Measurements from ENCODE around the gene FAM180B. TPM values are rescaled to one million over a fixed set of nuclear protein-coding genes. Genes with fewer than 3 reads are reported as not detected.

FAM180B gene
- total RNA-seq, 1 donor, result not detected

Other genes with a start within 250 kb of the FAM180B start
- 0.21 TPM for gene MYBPC3, start 234.0 kb upstream of the FAM180B start, total RNA-seq
- 202 TPM for gene SPI1, start 208.1 kb upstream of the FAM180B start, total RNA-seq
- 13.4 TPM for gene SLC39A13, start 178.1 kb upstream of the FAM180B start, total RNA-seq
- 48.7 TPM for gene PSMC3, start 160.2 kb upstream of the FAM180B start, total RNA-seq
- gene RAPSN, start 137.5 kb upstream of the FAM180B start, total RNA-seq, result 0.42 TPM
- gene CELF1, start 33.5 kb upstream of the FAM180B start, total RNA-seq, result 142 TPM
- gene PTPMT1, start 21.1 kb upstream of the FAM180B start, total RNA-seq, result 57.9 TPM
- 43.7 TPM for gene KBTBD4, start 7.7 kb upstream of the FAM180B start, total RNA-seq
- 35.3 TPM for gene NDUFS3, start 7.6 kb upstream of the FAM180B start, total RNA-seq
- 0.31 TPM for gene C1QTNF4, start 7.7 kb downstream of the FAM180B start, total RNA-seq
- gene MTCH2, start 55.9 kb downstream of the FAM180B start, total RNA-seq, result 16.7 TPM
- gene AGBL2, start 128.7 kb downstream of the FAM180B start, total RNA-seq, result 2.1 TPM
- 453 TPM for gene FNBP4, start 180.7 kb downstream of the FAM180B start, total RNA-seq